Ovary (tissue), 3 donors: Measurements from ENCODE around the gene FANCI.

Experiments
- EP300 ChIP-seq: sonication (generic); formaldehyde crosslinking; IDR thresholded peaks from one replicate; pipeline ENCODE4 v1.6.1; 2017; ENCODE audit warnings: antibody characterized with exemption
- POLR2A ChIP-seq: fragments of 450-650 bp; IDR thresholded peaks from one replicate; pipeline ENCODE4 v1.6.1; 2017; ENCODE audit warnings: antibody characterized with exemption, mild to moderate bottlenecking, moderate library complexity
- TF ChIP-seq, protein P1 (sequence below), 3 donors: fragments of 450-650 bp in 2 of 3; fragments of 200-600 bp in 1 of 3; IDR thresholded peaks; one replicate each; pipeline versions ENCODE4 v1.5.1 to v1.8.0; 2016 to 2022; ENCODE audit warnings: antibody characterized with exemption in 3 of 3, mild to moderate bottlenecking in 1 of 3
- donor health status: DM: no; HTN: no; CAD: no.

DNA sequence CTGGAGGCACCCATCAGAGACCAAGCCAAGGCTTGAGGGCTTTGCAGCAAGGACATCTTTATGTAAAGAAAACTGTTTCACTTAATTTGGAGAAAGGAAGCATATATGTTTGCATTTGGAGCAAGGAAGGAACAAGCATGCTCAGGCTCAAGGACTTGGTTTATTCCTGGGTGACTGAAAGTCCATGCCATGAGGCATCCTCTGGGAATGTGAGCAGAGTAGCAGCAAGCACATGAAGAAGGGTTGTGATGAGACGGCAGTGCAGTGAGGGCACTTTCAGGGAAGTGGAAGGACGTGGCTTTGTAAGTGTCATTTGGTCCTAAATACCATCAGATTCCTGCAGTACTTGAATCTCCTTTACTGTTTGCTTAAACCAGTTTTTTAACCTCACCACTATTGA, 64.0 kb downstream of the FANCI start:
- TF ChIP-seq, protein P1, sequence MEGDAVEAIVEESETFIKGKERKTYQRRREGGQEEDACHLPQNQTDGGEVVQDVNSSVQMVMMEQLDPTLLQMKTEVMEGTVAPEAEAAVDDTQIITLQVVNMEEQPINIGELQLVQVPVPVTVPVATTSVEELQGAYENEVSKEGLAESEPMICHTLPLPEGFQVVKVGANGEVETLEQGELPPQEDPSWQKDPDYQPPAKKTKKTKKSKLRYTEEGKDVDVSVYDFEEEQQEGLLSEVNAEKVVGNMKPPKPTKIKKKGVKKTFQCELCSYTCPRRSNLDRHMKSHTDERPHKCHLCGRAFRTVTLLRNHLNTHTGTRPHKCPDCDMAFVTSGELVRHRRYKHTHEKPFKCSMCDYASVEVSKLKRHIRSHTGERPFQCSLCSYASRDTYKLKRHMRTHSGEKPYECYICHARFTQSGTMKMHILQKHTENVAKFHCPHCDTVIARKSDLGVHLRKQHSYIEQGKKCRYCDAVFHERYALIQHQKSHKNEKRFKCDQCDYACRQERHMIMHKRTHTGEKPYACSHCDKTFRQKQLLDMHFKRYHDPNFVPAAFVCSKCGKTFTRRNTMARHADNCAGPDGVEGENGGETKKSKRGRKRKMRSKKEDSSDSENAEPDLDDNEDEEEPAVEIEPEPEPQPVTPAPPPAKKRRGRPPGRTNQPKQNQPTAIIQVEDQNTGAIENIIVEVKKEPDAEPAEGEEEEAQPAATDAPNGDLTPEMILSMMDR (IDR thresholded peaks at IDR 0.05), result no peak
- TF ChIP-seq POLR2A (no peak), EP300 (no peak)
